HG03103 (cell line): ENCODE results near the gene SPEF1.
A peak's percentile ranks its signal among the peaks of the same experiment; 100 is the strongest.
"Not testable (repeated sequence)": the region's sequence is repeated elsewhere in the genome, so short reads cannot be mapped to it uniquely, and the experiment has no call there.

Experiments used
- ATAC-seq: cut with Tn5 transposase; IDR thresholded peaks from one replicate; pipeline ENCODE4 v1.9.1; 2021; ENCODE audit warnings: low read depth; ENCODE audit not compliant: unreplicated experiment

The SPEF1 gene

DNA sequence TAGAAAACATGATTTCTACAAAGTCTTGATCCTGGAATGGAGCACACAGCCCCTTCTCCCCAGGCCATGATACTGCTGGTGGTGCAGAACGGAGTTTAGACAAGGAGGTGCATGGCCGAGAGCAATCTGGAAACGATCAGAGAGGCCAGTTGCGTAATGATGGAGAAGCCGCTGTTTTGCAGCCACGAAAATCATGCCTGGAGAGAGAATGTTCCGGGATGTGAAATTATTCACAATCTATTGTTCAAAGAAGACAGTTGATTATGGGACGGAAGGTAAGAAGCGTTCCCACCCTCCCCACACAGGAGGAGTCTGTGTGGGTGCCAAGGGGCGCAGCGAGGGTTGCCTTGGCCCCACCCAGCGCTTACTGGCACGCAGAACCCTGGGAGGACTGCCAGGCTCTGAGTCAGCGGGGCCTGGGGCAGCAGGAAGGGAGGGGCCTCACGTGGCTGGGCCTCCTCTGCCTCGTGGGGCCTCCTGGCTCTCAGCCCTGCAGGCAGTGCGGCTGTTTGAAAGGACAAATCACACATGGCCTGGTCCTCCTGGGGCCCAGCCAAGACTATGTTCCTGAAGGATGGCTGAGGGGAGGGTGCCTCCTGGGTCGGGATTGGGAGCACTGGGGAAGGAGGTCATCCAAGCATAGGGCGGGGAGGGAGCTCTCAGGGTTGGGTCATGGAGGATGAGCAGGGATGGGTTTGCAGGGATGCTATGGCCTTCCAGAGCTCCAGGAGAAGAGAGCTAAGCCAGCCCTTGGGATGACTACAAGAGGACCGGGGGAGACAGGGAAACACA lies 30.4 kb upstream of the SPEF1 start:
- no peak for ATAC-seq

DNA sequence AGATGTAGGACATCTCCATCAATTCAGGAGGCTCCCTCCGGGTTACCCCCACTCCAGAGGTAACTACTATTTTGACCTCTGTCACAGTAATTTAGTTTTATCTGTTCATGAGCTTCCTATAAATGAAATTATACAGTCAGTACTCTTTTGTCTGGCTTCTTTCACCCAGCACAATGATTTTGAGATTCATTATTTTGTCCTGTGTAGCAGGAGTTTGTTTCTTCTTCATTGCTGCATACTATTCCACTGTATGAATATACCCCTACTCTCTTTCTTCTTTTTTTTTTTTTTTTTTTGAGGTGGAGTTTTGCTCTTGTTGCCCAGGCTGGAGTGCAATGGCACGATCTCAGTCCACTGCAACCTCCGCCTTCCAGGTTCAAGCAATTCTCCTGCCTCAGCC lies 27.3 kb upstream of the SPEF1 start:
- no peak for ATAC-seq

DNA sequence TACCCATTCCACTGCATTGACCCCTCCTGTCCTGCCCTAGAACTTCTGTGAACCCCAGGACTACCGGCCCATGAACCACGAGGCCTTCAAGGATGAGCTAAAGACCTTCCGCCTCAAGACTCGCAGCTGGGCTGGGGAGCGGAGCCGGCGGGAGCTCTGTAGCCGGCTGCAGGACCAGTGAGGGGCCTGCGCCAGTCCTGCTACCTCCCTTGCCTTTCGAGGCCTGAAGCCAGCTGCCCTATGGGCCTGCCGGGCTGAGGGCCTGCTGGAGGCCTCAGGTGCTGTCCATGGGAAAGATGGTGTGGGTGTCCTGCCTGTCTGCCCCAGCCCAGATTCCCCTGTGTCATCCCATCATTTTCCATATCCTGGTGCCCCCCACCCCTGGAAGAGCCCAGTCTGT lies 23.5 kb upstream of the SPEF1 start:
- no peak for ATAC-seq

DNA sequence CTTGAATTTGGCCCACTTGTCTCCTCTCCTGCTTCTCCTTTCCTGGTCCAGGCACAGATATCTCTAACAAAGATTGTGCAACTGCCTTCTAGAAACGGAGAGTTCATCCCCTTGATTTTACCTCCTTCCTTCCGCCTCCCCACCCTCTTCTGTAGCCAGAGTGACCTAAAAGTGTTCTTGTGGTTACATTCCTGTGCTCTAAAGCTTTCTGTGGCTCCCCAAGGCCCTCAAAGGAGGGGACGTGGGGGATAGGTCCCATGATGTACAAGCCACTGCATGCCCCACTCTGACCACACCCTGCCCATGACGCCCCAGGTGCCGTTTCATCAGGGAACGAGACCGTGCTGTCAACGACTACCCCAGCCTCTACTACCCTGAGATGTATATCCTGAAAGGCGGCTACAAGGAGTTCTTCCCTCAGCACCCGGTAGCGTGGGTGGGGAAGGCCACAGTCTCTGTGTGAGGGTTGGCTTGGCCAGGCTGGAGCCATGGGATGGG lies 23.1 kb upstream of the SPEF1 start:
- no peak for ATAC-seq

DNA sequence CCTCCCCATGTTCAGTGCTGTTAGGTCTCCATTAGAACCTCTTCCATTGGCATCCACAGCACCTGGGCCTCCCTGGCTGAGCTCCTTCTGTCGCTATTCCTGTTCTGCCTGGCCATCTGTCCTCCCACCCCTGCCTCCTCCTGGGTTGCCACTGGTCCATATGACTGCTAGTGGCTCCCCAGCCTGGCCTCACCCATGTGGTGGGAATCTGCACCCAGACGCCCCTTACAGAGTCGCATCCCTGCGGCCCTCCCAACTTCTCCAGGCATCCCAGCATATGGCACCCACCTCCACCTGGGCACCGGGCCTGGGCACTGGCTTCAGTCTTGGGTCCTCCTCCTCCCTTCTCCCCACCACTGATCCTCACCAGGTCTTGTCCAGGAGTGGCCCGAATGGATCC lies 22.6 kb upstream of the SPEF1 start:
- ATAC-seq = no peak

DNA sequence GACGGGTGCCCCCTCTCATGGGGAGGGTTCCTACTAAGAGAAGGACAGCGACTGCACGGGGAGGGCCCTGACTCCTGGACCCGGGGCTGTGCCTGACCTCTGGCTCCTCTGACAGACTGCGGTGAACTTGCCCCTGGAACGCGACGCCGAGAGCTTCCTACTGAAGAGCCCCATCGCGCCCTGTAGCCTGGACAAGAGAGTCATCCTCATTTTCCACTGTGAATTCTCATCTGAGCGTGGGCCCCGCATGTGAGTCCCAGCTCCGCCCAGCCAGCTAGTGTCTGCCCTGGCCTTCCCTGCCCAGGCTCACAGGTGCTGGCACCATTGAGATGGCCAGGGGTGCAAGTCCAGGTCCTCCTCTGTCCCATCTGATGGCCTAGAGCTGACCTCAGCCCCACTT lies 22.0 kb upstream of the SPEF1 start:
- no peak for ATAC-seq

DNA sequence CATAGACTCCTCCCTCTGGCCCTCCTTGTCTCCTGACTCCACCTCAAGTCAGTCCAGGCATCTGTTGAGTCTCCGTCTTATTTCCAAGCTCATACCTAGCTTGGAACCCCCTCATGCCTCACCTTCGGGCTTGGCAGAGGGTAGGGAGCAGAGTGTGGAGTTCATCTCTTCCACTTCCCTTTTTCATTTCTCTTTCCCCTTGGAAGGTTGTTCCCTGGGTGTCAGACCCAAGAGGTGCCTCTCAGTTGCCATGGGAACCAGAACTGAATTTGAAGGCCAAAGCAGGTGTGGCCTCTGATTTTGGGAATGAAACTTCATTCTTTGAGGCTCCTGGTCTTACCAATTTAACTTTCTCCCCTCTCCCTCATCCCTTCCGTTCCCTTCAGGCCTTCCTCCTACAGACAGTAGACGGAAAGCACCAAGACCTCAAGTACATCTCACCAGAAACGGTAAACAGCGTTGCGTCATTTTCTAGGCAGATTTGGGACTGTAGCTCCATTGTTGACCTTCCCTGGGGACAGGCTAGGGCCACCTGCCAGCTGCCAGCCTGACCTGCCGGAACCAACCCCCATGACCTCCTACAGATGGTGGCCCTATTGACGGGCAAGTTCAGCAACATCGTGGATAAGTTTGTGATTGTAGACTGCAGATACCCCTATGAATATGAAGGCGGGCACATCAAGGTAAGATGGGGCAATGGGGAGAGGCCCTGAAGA lies 21.4 kb upstream of the SPEF1 start:
- no peak for ATAC-seq

DNA sequence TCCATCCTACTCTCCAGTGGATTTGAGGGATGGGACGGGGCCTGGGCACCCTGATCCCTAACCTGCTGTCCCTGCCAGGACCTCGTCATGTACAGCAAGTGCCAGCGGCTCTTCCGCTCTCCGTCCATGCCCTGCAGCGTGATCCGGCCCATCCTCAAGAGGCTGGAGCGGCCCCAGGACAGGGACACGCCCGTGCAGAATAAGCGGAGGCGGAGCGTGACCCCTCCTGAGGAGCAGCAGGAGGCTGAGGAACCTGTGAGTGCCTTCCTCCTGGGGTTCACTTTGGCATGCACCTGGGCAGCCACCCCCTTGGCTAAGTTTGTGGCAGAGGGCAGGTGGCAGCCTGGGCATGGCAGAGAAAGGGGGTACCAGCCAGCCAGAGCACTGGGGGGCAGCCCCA lies 20.6 kb upstream of the SPEF1 start:
- ATAC-seq = no peak

DNA sequence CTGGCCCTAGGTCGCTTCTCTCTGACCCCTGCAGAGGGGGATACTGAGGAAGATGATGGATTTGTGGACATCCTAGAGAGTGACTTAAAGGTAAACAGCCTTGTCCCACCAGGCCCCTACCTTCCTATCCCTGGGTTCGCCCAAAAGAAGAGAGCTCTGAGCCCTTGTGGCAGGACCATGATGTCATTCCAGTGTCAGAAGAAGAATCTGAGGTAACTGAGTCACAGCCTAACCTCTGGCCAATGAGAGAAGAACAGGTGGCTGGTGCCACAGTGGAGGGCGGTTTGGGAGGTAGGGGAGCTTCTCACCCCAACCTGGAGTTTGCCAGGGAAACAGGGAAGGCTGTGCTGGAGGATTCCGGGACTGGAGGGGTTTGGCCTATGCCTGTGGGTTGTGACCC lies 20.1 kb upstream of the SPEF1 start:
- no peak for ATAC-seq

DNA sequence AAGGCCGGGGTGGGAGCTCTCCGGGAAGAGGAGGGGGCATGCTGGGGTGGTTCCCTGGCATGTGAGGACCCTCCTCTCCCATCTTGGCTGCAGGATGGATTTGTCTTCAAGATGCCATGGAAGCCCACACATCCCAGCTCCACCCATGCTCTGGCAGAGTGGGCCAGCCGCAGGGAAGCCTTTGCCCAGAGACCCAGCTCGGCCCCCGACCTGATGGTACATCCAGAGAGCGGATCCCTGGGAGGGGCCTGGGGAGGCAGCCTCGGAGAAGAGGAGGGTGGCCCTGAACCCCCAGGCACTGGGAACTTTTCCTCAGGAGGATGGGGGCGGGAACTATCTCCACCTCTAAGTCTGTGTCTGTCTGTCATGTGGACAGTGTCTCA lies 19.6 kb upstream of the SPEF1 start:
- ATAC-seq = no peak

DNA sequence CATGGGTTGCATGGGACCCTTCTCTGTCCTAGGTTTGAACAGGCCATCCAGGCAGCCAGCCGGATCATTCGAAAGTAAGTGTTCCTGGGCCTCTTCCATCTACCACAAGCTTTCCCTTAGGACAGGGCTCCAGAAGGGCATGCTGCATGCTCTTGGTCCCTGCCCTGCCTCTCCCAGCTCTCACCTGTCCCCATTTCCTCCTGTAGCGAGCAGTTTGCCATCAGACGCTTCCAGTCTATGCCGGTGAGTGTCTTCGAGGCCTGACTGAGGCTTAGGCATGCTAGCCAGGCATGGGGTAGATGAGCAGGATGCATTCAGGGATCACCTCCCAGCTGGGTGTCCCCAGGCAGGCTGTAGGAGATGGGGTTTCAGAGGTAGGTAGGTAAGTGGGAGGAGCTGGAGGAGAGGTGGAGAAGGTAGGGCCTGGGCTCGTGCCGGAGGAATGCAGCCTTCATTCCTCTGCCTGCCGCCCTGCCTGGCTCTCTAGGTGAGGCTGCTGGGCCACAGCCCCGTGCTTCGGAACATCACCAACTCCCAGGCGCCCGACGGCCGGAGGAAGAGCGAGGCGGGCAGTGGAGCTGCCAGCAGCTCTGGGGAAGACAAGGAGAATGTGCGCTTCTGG lies 19.1 kb upstream of the SPEF1 start:
- no peak for ATAC-seq

DNA sequence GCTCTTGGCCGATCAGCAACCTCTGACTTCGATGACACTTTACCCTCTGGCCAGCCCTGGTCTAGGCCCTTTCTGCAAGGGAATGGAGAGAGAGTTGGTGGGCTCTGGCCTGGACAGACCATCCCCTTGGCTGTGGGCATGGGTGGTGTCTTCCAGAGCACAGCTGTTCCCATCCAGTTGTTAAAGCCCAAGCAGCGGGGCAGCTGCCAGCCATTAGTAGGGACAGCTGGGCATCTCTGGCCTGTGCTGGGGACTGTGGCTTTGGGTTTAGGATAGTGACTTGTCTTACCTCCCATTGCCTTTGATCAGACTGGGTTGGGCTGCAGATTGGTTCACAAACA lies 17.6 kb upstream of the SPEF1 start:
- no peak for ATAC-seq

DNA sequence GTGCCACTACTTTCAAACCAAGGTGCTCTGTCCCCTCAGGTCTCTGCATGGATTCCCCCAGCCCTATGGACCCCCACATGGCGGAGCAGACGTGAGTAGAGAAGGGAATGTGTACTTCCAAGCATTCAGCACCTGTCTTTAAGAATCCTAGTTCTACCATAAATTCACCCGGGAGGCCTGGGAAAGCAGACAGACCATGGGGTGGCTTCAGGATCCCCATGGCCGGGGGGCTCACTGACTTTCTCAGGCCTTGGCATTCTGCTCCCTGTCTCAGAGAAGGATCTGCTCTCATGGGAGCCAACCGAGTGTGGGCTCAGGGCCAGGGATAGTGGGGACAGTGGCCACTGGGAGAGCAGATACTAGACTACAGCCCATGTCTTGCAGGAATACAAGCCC lies 17.1 kb upstream of the SPEF1 start:
- no peak for ATAC-seq

DNA sequence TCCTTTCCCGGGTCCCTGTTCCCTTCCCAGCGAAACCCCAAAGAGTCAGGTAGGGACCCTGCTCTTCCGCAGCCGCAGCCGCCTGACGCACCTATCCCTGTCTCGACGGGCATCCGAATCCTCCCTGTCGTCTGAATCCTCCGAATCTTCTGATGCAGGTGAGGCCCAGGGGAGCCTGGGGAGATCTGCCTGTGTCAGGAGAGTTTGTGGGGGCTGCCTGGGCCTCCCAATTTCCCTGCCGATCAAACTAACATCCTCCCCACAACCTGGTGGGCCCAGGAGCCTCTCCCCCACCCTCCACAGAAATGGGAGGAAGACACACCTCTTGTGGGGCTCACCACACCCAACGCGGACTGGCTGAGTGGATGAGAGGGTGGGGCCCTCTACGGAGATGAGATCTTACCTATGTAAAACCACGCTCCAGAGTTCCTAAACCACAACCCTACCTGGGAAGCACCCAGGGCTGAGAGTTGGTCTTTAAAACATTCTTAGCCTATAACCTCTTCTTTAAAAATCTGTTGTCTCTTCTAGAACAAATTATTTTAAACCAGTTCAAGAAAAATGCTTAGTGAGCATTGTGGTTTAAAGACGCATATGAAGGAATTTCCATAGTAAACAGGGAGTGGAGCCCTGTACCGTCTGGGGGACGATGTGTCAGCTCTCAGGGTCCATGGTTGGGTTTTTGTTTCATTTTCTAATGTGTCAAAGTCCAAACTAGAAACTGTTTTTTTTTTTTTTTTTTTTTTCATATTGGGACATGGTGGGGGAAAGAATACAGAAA lies 16.5 kb upstream of the SPEF1 start:
- no peak for ATAC-seq

DNA sequence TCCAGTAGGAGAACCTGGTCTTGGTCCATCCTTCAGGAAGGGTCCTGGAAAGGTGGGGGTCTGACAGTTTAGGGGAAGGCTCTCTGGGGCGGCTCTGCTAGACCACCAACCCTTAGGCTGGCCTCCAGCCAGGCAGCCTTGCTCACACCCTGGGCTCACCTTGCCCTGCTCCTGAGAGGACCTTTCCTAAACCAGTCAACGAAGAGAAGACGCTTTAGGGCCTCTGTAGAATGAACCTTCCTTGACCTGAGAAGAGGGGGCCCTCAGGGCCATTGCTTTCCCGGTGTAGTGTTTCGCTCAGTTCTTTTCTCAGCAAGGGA lies 15.9 kb upstream of the SPEF1 start:
- no peak for ATAC-seq

DNA sequence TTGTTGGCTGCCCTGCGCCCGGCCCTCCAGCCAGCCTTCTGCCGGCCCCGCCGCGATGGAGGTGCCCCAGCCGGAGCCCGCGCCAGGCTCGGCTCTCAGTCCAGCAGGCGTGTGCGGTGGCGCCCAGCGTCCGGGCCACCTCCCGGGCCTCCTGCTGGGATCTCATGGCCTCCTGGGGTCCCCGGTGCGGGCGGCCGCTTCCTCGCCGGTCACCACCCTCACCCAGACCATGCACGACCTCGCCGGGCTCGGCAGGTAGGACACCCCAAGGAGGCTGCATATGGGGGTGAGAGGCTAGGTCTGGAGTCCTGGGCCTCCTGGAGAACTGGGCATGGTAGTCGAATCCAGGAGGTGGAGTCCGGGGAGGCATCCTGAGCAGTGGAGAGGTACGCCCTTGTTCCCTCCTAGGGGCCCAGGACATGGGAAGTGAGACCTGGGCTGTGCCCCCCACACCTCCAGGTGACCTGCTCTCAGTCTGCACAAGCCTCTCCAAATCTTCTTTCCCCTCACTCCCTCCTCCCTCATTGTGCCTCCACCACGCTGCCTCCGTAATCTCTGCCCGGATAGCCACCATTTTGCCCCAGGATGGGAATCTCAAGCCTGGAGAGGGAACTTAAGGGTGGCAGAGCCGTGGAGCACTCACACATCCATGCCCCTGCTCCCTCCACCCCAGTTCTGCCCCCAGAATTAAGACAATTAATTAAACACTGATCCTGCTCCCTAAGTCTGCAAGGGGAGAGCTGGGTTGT lies 15.4 kb upstream of the SPEF1 start:
- peak; percentile 3 for ATAC-seq

DNA sequence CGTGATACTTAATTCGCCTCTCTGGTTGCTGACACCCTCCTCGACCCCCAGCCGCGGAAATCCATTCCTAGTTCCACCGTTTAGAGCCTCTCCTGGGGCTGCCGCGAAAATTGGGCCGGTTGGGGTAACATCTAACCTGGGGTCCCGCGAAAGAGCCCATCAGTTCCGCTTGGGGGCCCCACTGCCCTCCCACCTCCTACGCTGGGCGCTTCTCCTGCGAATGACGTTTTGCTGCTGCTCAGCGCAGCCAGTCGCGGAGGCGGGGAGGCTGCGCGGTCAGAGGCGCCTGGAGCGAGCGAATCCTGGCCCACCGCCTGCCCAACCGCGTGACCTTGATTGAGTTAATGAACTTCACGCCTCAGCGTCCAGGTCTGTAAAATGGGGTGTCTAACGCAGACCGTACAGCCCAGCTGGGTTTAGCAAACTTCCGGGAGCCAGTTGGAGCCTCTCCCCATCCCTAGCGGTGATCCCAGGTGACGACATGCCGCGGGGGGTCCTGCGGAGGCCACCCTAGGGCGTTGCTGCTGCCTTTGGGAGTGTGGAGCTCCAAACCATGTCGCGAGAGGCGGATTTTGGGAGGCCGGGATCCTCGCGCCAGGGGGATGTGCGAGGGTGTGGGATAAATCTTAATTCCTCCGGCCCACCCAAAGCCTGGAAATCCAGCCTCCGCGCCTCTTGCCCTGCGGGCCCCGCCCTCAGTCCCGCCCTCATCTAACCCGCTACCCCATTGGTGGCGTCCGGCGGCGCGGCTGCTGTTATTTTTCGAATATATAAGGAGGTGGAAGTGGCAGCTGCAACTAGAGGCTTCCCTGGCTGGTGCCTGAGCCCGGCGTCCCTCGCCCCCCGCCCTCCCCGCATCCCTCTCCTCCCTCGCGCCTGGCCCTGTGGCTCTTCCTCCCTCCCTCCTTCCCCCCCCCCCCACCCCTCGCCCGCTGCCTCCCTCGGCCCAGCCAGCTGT lies 14.5 kb upstream of the SPEF1 start, which contains the start of gene CDC25B:
CDC25B (plus strand) TSS at position 800 of the 958 bp plus-strand sequence. CDS start 222 bp downstream, outside the sequence.
- ATAC-seq = peak; percentile 46

DNA sequence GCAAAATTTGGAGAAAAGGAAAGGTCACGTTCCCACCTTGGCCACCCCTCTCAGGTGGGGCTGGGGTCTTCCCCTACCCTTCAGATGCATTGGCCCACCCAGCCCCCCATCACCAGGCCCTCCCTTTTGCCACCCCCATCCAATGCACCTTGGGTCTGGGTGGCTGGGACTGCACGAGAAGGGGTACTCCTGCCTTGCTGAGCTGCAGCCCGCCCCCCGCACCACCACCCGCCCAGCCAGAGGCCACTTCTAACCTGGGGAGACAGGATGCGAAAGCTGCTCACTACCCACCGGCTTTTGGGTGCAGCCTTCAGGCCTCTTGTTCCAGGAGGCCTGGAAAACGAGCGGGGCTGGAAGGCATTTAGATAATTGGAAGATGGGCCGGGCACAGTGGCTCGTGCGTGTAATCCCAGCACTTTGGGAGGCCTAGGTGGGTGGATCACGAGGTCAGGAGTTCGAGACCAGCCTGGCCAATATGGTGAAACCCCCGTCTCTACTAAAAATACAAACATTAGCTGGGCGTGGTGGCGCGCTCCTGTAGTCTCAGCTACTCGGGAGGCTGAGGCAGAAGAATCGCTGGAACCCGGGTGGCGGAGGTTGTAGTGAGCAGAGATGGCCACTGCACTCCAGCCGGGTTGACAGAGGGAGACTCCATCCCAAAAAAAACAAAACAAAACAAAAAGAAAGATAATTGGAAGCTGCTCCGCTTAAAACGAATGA lies 13.6 kb upstream of the SPEF1 start:
- no peak for ATAC-seq

DNA sequence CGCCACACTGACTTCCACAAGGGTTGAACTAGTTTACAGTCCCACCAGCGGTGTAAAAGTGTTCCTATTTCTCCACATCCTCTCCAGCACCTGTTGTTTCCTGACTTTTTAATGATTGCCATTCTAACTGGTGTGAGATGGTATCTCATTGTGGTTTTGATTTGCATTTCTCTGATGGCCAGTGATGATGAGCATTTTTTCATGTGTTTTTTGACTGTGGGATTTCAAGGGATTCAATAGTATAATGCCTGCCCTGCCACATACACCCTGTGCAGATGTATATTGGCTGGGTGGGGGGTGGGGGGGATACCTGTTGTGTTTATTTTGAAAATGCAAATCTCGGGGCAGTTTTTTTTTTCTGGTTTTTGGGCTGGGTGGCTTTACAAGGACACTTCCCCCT lies 12.9 kb upstream of the SPEF1 start:
- not testable (repeated sequence) for ATAC-seq
